NOMO-1 (cell line): ENCODE results near the gene LTBP2.
"Not testable (repeated sequence)": the region's sequence is repeated elsewhere in the genome, so short reads cannot be mapped to it uniquely, and the experiment has no call there.

Source experiments
- DNase-seq, 2 experiments: peaks; one replicate each; lab custom pipeline; 2025; ENCODE audit not compliant: unreplicated experiment in 2 of 2; lab: John Stamatoyannopoulos, UW

Gene LTBP2

DNA sequence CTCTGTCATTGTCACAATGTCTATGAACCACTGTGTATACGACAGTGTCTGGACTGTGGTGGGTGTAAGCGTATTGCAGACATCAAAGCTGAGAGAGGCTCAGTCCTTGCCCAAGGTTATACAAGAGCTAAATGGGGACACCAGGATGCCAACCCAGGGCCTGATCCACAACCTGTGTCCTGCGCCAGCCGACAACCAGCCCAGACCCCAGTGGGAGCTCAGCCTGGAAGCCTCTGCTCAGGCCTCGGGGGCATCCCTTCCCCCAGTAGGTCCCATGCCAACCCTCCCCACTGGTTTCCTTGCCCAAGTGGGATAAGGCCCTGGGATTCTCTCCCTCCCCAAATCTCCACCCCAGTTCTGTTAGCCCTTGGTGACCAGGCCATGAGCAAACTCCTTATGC, 54.3 kb downstream of the LTBP2 start:
- DNase-seq: no peak

- no peak for DNase-seq
These were observed 56.5 kb downstream of the LTBP2 start for GRCh38 chr14:74555476-74556050.

DNA sequence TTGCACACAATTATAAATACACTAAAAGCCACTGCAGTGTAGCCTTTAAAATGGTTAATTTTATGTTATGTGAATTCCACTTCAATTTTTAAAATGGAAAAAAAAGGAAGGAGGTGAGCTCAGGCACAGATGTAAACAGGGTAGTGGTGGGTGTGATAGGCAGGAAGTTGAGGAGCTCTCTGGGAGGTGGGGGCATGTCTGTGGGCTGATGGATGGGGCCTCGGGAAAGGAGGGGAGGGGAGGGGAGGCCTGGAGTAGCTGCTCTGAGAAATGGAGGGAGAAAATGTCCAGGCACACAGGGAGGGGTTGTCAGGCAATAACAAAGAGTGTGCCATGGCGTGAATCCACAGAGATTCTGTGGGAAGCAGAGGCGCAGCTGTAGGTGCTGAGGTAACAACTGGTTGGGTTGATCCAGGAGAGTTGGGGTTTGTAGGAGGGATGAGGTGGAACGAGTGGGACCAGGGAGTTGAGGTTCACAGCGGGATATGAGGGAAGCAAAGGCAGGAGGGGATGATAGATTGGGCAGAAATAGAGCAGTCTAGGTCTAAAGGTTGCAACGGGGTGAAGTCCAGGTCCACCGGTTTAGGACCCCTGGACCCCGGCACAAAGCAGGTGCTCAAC, 57.2 kb downstream of the LTBP2 start:
- no peak for DNase-seq

DNA sequence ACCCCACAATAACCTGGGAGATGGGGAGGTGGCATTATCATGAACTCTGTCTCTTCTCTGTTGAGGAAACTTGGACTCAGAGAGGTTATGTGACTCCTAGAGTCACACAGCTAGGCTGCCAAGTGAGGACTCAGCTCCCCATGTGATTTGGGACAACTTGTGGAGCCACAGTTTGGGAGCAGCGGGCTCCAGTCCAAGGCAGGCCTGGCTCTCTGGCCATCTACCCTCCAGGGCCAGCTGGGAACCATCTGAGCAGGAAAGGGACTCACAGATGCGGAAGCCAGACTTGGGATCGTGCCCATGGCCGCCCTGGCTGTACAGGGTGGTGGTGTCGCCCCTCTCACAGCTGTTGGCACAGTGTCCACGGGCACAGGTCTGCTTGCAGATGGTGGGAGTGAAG, 59.4 kb downstream of the LTBP2 start:
- no peak for DNase-seq

DNA sequence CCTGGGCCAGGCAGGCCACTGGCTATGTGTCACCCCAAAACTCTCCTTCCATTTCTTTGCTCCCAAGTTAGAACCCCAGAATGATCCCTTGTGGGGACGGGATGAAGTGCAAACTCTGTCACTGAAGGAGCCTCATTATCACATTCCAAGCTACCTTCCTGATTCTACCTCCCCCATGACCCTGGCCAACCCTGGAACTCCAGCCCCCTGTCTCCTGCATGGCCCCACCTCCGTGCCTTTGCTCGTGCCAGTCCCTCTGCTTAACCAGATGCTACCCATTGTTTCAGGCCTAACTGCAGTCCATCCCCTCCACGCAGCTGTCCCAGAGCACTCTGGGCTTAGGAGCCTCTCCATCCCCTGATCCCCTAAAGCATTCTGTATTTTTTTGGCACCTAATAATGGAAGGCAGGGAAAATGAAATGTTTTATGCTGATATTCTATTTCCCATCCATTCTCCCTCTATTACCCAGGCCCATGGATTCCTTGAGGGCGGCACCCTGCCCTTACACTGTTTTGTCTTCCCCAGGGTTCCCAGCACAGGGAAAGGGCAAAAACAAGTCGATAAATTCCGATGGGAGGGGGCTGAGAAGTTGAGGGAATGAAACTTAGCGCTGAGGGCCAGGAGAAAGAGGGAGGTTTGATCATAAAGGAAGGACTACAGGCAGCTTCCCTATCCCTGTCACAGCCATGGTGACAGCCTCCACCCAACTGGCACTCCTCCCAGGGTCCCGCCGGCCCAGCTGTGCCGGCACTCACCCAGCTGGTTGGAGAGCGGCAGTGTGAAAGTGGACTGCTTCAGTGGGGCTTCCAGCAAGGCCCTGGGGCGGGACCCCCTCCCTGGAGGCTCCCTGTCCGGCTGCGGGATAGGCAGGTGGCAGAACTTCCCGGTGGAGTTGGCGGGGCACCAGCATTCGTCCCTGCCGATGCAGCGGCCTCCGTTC, 60.3 kb downstream of the LTBP2 start:
- DNase-seq: no peak

DNA sequence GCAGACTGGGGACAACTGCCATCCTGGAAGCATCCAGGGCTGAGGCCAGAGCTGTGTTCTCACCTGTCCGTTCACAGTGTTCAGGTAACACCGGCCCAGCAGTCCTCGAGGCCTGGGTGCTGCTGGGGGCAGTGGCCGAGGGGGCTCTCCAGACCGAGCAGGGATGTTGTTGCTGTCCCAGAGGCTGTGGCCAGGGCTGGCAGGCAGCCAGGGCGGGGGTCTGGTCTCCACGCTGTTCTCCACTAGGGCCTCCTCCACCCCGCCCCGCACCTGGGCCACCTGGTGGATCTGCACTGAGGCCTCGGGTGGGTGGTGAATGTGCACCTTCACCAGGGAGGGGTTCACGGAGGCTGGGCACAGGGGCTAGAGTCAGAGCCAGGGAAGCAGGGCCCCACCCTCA, 61.0 kb downstream of the LTBP2 start:
- DNase-seq: no peak

- DNase-seq: no peak
These were observed 62.0 kb downstream of the LTBP2 start for GRCh38 chr14:74550071-74550470.

GRCh38 chr14:74549588-74549987, 62.4 kb downstream of the LTBP2 start:
- DNase-seq: no peak

GRCh38 chr14:74548881-74549280, 63.2 kb downstream of the LTBP2 start:
- DNase-seq: no peak

DNA sequence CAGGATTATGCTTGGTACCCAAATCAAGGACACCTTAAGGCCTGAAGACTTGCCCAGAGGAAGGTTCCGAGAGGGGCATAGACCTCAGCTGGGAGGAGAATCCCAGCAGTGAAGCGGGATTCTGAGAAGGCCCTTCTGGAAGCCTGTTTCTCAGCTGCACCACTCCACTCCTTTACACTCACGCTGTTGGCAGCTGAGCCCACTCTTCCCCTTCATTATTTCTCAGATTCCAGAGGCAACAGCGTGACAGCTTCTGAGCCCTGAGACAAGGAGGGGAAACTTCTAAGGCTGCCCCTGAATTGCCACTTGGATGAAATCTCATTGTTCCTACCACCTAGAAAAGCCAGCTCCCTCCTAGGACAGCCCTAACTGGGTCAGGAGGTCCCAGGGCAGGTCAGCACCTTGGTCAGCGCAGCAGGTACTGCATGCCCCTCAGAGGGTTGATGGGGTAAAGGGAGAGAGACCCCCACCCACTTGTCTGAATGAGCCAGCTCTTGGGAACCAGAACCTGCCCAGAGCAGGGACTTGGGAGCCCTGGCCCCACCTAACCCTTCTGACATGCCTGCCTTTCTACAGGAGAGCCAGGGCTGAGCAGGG, 64.6 kb downstream of the LTBP2 start:
- no peak for DNase-seq

DNA sequence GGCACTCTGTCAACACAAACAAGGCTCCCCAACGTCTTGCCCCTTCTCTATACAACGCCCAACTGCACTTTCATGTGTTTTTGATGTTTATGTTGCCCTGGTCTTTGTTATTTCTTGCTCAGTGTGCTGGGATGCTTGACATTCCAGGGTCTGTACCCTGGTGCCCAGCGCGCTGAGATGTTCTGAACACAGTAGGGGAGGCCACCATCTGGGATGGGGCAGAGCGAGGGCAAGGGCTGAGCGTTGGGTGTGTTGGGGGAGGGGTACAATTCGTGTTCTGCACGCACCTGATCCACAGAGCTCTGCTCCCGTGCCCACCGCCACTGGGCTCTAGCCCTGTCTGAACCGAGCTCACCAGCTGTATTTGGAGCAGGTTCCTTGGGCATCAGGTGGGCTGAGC, 65.6 kb downstream of the LTBP2 start:
- no peak for DNase-seq

DNA sequence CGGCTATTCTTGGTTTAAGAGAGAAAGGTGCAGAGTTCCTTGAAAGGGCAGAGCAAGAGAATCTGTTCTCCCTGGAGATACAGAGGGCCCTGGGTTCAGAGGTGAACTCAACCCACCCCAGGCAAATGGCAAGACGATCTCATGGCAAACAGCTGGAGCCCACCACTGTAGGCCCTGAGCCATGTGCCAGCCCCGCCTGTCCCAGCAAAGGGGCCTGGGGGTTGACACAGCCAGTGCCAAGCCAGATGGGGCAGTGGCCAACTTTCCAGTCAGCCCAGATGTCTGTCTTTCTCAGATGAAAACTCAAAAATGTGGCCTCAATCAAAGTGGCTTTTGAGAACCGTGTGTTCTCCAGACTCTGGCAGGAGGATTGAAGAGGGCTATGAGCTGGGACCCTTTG, 66.7 kb downstream of the LTBP2 start:
- DNase-seq: no peak

DNA sequence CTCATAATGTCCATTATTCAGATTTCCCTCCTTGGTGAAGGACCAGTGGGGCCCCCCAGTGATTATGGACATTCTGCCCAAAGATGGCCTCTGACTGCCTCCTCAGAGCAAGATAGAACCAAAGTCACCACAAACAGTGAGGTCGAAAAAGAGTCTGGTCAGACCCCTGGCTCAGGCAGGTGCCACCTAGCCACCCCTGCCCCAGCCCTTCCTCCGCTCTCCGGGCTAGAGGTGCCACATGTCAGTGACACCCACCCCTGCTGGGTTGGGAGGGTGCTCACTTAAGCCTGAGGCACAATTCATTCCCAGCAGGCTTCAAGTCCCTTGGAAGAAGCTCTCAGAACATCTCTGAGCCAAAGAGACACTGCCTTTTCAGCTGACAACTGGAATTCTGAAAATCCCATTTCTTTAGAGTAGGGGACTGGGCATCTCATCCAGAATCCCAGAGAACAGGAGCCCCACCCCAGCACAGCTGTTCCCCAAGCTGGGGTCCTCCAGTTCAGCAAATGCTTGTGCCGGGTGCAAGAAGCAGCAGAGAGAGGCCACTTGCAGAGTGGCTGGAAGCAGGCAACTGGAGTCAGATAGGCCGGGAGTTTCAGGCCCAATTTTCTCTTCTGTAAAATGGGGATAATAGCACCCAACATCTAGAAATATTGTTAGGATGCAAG, 68.1 kb downstream of the LTBP2 start:
- DNase-seq: no peak

- DNase-seq: no peak
These were observed 69.9 kb downstream of the LTBP2 start for GRCh38 chr14:74542056-74542685.

DNA sequence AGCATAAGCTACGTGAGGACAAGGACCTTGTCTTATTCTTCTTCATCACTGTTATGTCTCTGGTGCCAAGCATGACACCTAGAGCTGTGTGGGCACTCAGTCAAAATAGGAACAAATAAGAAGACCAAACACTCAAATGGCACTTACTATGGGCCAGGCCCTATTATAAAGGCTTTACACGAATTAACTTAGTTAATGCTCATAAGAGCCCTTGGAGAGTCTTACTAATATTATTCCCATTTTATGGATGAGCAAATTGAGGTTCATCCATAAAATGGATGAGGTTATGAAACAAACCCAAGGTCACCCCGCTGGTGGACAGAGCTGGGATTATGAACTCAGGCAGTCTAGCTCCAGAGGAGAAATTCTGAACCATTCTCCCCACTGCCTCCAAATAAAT, 70.8 kb downstream of the LTBP2 start:
- no peak for DNase-seq

DNA sequence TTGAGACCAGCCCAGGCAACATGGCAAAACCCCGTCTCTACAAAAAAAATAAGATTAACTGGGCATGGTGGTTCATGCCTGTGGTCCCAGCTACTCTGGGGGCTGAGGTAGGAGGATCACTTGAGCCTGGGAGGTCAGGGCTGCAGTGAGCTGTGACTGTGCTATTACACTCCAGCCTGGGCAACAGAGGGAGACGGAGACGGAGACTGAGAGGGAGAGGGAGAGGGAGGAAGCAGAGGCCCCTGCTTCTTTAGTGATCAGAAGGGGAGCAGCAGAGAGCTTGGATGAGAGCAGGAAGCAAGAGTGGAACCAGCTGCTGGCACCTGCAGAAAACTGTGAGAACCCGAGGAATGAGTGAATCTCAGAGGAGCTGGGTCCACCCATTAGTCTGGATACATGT, 72.5 kb downstream of the LTBP2 start:
- DNase-seq: no peak

GRCh38 chr14:74538411-74539391, 73.3 kb downstream of the LTBP2 start:
- no peak for DNase-seq

DNA sequence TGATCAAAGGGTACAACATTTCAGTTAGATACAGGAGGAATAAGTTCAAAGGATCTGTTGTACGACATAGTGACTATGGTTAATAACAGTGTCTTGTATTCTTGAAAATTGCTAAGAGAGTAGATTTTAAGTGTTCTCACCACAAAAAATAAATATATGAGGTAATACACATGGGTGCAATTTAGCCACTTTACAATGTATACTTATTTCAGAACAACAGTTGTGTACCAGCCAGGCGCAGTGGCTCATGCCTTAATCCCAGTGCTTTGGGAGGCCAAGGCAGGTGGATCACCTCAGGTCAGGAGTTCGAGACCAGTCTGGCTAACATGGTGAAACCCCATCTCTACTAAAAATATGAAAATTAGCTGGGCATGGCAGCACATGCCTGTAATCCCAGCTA, 75.7 kb downstream of the LTBP2 start:
- not testable (repeated sequence) for DNase-seq

DNA sequence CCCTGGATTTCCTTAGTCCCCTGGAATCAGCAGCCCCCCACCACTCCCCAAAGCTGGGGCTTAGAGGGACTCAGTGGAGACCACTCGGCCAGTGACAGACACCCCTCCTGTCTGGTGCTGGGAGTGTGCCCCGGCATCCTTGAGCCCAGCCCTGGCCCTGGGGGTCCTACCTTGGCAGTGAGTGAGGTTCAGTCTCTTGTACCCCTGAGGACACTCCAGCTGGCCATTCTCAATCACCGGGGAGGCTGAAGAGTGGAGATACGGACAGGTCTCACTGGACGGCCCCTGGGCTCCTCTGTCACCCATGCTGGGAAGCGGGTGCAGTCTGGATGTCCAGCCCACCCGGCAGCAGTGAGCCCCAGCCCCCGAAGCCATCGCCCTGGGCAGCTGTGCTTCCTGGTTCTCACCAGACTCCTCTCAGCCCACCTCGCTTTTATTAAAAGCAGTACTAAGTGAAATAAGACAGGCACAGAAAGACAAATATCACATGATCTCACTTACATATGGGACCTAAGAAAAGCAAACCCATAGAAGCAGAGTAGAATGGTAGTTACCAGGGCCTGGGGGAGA, 76.2 kb downstream of the LTBP2 start:
- no peak for DNase-seq
